GM12878 (cell line): ENCODE measurements around the gene RPL13A. TPM values are rescaled to one million over a fixed set of nuclear protein-coding genes. Genes with fewer than 3 reads are reported as not detected.

Experiments
- ASH2L ChIP-seq: fragments of 300-600, 200-600 bp; sonication (generic); IDR thresholded peaks from 2 replicates; pipeline ENCODE4 v1.6.1; 2017; ENCODE audit warnings: low read depth, mild to moderate bottlenecking, borderline replicate concordance
- EED ChIP-seq: sonication (generic); IDR thresholded peaks from 2 replicates; pipeline ENCODE4 v1.6.1; 2016; ENCODE audit warnings: antibody characterized with exemption, low read depth
- EP300 ChIP-seq, 2 experiments: fragments of 150-350 bp in 1 of 2; IDR thresholded peaks; 2 replicates each; pipeline ENCODE4 v1.6.1; 2011 to 2012; ENCODE audit warnings: low read depth in 2 of 2, low read length in 2 of 2, borderline replicate concordance in 1 of 2, improper control_type of control experiment in 1 of 2, inconsistent platforms in 1 of 2; ENCODE audit not compliant: control insufficient read depth in 1 of 2
- IRF5 ChIP-seq: fragments of 450-650 bp; IDR thresholded peaks from 2 replicates; pipeline ENCODE4 v1.6.1; 2017; ENCODE audit warnings: borderline replicate concordance
- MEF2A ChIP-seq: IDR thresholded peaks from 2 replicates; pipeline ENCODE4 v1.6.1; 2011; ENCODE audit warnings: low read depth, mild to moderate bottlenecking, low read length, moderate library complexity; ENCODE audit not compliant: insufficient read depth
- NFXL1 ChIP-seq: fragments of 450-650 bp; IDR thresholded peaks from 2 replicates; pipeline ENCODE4 v1.6.1; 2017; ENCODE audit warnings: antibody characterized with exemption, mild to moderate bottlenecking, borderline replicate concordance
- NRF1 ChIP-seq: conservative IDR thresholded peaks from 2 replicates; pipeline ENCODE4 v1.6.1; 2011; ENCODE audit warnings: mild to moderate bottlenecking, low read depth, low read length, improper control_type of control experiment
- PML ChIP-seq: IDR thresholded peaks from 2 replicates; pipeline ENCODE4 v1.6.1; 2012; ENCODE audit warnings: low read length, inconsistent platforms
- PRDM15 ChIP-seq: fragments of 450-650 bp; formaldehyde crosslinking; IDR thresholded peaks from 2 replicates; pipeline ENCODE4 v1.4.0; 2020; ENCODE audit warnings: mild to moderate bottlenecking, moderate library complexity
- SMARCA5 ChIP-seq: fragments of 450-650 bp; IDR thresholded peaks from 2 replicates; pipeline ENCODE4 v1.6.1; 2017; ENCODE audit warnings: mild to moderate bottlenecking
- TAF1 ChIP-seq: IDR thresholded peaks from 2 replicates; pipeline ENCODE4 v1.6.1; 2011; ENCODE audit warnings: mild to moderate bottlenecking, low read depth, low read length, borderline replicate concordance
- TBL1XR1 ChIP-seq: IDR thresholded peaks from 2 replicates; pipeline ENCODE4 v1.6.1; 2012; ENCODE audit warnings: low read depth, low read length, improper control_type of control experiment
- TCF12 ChIP-seq: IDR thresholded peaks from 2 replicates; pipeline ENCODE4 v1.6.1; 2011; ENCODE audit warnings: low read depth, mild to moderate bottlenecking, low read length
- TCF3 ChIP-seq: IDR thresholded peaks from 2 replicates; pipeline ENCODE4 v1.6.1; 2012; ENCODE audit warnings: low read depth, mild to moderate bottlenecking, low read length, borderline replicate concordance; ENCODE audit not compliant: insufficient read depth
- ZBTB33 ChIP-seq: fragments of 450-650 bp; IDR thresholded peaks from 2 replicates; pipeline ENCODE4 v1.6.1; 2017; ENCODE audit warnings: mild to moderate bottlenecking
- ZBTB40 ChIP-seq: fragments of 450-650 bp; IDR thresholded peaks from 2 replicates; pipeline ENCODE4 v1.6.1; 2016; ENCODE audit warnings: mild to moderate bottlenecking, moderate library complexity, borderline replicate concordance
- ZNF207 ChIP-seq: fragments of 450-650 bp; IDR thresholded peaks from 2 replicates; pipeline ENCODE4 v1.6.1; 2014; ENCODE audit warnings: antibody characterized with exemption, mild to moderate bottlenecking, borderline replicate concordance
- ZNF274 ChIP-seq: IDR thresholded peaks from one replicate; pipeline ENCODE4 v1.8.0; 2011; ENCODE audit not compliant: insufficient read length, insufficient read depth
- polyA plus RNA-seq, 11 experiments: library from polyadenylated mRNA; depleted of rRNA in 4 of 11; unstranded in 6 of 11; stranded (reverse) in 5 of 11; fragments of >200 nt; fragmentation: Nextera tagmentation in 4 of 11; fragmentation: Illumina TruSeq in 1 of 11; extraction: Ambion mirVana in 4 of 11; extraction: Trizol in 1 of 11; gene quantifications; 1 replicate in 1 of 11; 2 replicates in 10 of 11; pipeline versions ENCODE4 v1.2.1 to v1.2.3, GENCODE V29; 2011 to 2016; ENCODE audit warnings: inconsistent platforms in 2 of 11, missing spikeins in 2 of 11, low read depth in 1 of 11
- total RNA-seq, 4 experiments: library from RNA; depleted of rRNA in 3 of 4; stranded (reverse); fragments of >200 nt in 3 of 4; fragmentation: Illumina TruSeq in 1 of 4; extraction: Trizol in 1 of 4; gene quantifications; 2 replicates each; pipeline versions ENCODE4 v1.2.1 to v1.2.3, GENCODE V29; 2013 to 2021

Gene RPL13A
- total and polyA plus RNA-seq, 10 of the 15 experiments (the other 5 are each of a cell fraction or from before 2014, with no cell fraction given) = 1,426 to 8,961 (median 4,266) TPM

- TF ChIP-seq IRF5 (no peak), TAF1 (no peak; the same call in 1 of the 2 replicates), TCF3 (no peak), EED (no peak), ZBTB33 (no peak), ZNF274 (no peak), PML (no peak), NFXL1 (no peak), MEF2A (no peak), PRDM15 (CRISPR knock-in tag) (no peak), EP300 (IDR thresholded peaks at IDR 0.05; ENCODE audit: borderline replicate concordance in 1 of 2, control insufficient read depth in 1 of 2, low read depth in 2 of 2, low read length in 2 of 2) (no peak), ZNF207 (no peak), ZBTB40 (no peak), SMARCA5 (no peak), TBL1XR1 (no peak), TCF12 (no peak), ASH2L (no peak), NRF1 (no peak)
Observed at GRCh38 chr19:49497047-49497788, 9.8 kb downstream of the RPL13A start (continued).
